Spleen (tissue), 11 donors: ENCODE measurements around the gene CGRRF1. TPM values are rescaled to one million over a fixed set of nuclear protein-coding genes. Genes with fewer than 3 reads are reported as not detected.

Experiments used
- DNase-seq: peaks from one replicate; pipeline ENCODE4 v3.0.0-alpha.2; 2020
- H3K27ac ChIP-seq, 8 donors: fragments of 200-600 bp; sonication (generic) in 7 of 8; 1 replicate in 4 of 8; 2 replicates in 4 of 8; pipeline versions ENCODE4 v1.5.0 to v1.8.0; 2016 to 2021; ENCODE audit warnings: inconsistent platforms in 4 of 8, mild to moderate bottlenecking in 4 of 8, moderate library complexity in 1 of 8
- H3K27me3 ChIP-seq, 7 donors: fragments of 200-600 bp; sonication (generic) in 6 of 7; replicated peaks in 1 of 7; 1 replicate in 4 of 7; 2 replicates in 3 of 7; pipeline versions ENCODE4 v1.5.0 to v1.8.0; 2016 to 2021; ENCODE audit warnings: inconsistent platforms in 3 of 7, mild to moderate bottlenecking in 1 of 7
- H3K36me3 ChIP-seq, 6 donors: fragments of 200-600 bp; sonication (generic) in 5 of 6; 1 replicate in 4 of 6; 2 replicates in 2 of 6; pipeline versions ENCODE4 v1.5.0 to v1.8.0; 2016 to 2021; ENCODE audit warnings: inconsistent platforms in 2 of 6
- H3K4me1 ChIP-seq, 6 donors: fragments of 200-600 bp; sonication (generic) in 5 of 6; 1 replicate in 3 of 6; 2 replicates in 3 of 6; pipeline versions ENCODE4 v1.5.0 to v1.8.0; 2016 to 2021; ENCODE audit warnings: inconsistent platforms in 3 of 6
- H3K4me3 ChIP-seq, 8 donors: fragments of 200-600 bp; sonication (generic) in 7 of 8; 1 replicate in 4 of 8; 2 replicates in 4 of 8; pipeline versions ENCODE4 v1.5.0 to v1.8.0; 2016 to 2021; ENCODE audit warnings: inconsistent platforms in 4 of 8, mild to moderate bottlenecking in 4 of 8, moderate library complexity in 2 of 8
- H3K9me3 ChIP-seq, 8 donors: fragments of 200-600 bp; sonication (generic) in 7 of 8; 1 replicate in 4 of 8; 2 replicates in 4 of 8; pipeline versions ENCODE4 v1.5.0 to v1.8.0; 2016 to 2021; ENCODE audit warnings: inconsistent platforms in 4 of 8
- POLR2A ChIP-seq, 3 donors: fragments of 450-650 bp; IDR thresholded peaks; one replicate each; pipeline ENCODE4 v1.5.1; 2017; ENCODE audit warnings: antibody characterized with exemption in 3 of 3, mild to moderate bottlenecking in 1 of 3
- POLR2AphosphoS5 ChIP-seq, 3 donors: sonication (generic); formaldehyde crosslinking; IDR thresholded peaks; one replicate each; pipeline ENCODE4 v1.5.1; 2017; ENCODE audit warnings: antibody characterized with exemption in 3 of 3
- WGBS, 5 donors: extraction: QIAGEN DNeasy Blood & Tissue Kit in 3 of 5; methylation state at CpG; one replicate each; pipeline versions ENCODE4 v1.1.5 to v1.1.7; 2013 to 2018; 5-methylcytosine and 5-hydroxymethylcytosine counted together
- intact Hi-C: fragments of 100-400 bp; cut with DNase I; formaldehyde crosslinking; loops from one replicate; pipeline ENCODE4 v1.15.0; 2023; ENCODE audit warnings: low total_unique reads
- polyA plus RNA-seq, 3 donors: library from polyadenylated mRNA; stranded (reverse); fragments of 200-250 nt; gene quantifications; one replicate each; pipeline ENCODE4 v1.2.1, GENCODE V29; 2013
- total RNA-seq, 7 donors: library from RNA; depleted of rRNA in 3 of 7; stranded (reverse); fragments of >200 nt in 3 of 7; fragmentation: NEBNext Ultra II Directional in 4 of 7; extraction: Animal tissue kit (Norgen Biotek cat#: 25700) in 4 of 7; gene quantifications; one replicate each; pipeline versions ENCODE4 v1.1.0 to v1.2.1, GENCODE V29; 2016 to 2021
- TF ChIP-seq, protein P1 (sequence below), 11 experiments: fragments of 200-600 bp in 7 of 11; fragments of 450-650 bp in 4 of 11; sonication (generic) in 4 of 11; IDR thresholded peaks in 8 of 11; conservative IDR thresholded peaks in 3 of 11; 1 replicate in 7 of 11; 2 replicates in 4 of 11; pipeline versions ENCODE4 v1.4.0 to v1.8.0; 2016 to 2021; ENCODE audit warnings: antibody characterized with exemption in 11 of 11, inconsistent platforms in 4 of 11, mild to moderate bottlenecking in 1 of 11
- donor health status: healthy with polysubstance abuse.
- donor health status: DM: no; HTN: no; CAD: no; lungs with moderate emphysema.
- donor health status: DM: no; HTN: no; CAD: no.
- donor health status: Bipolar disorder and iron deficiency.
- donor health status: healthy.
- donor health status: DM: no; HTN: no; CAD: no.
- donor health status: DM: yes; HTN: yes; CAD: no.

The CGRRF1 gene
- total and polyA plus RNA-seq, 10 donors, result 11.3 to 19.8 (median 17.3) TPM

GRCh38 chr14:54567224-54567638, 57.5 kb downstream of the CGRRF1 start:
- intact Hi-C loops, result loop anchor here (5.0 kb wide), 1 partner anchor 125 kb away; no protein-coding TSS in a partner anchor
- Histone ChIP-seq H3K36me3 (peaks cover 0 to 7% (median 0%) of the 10 kb centered on the region in 6 donors), H3K4me3 (peak overlapping the region; percentile 56 to 77 (median 67)), H3K27ac (peak overlapping the region; percentile 83 to 95 (median 94)), H3K27me3 (peaks cover 0 to 50% (median 0%) of the 10 kb centered on the region in 7 donors), H3K9me3 (peaks cover 0 to 4% (median 2%) of the 10 kb centered on the region in 8 donors), H3K4me1 (peaks cover 14 to 67% (median 49%) of the 10 kb centered on the region in 6 donors)
- no peak for DNase-seq
- 0 to 1% (median 0%) methylated on average over 13 to 31 of the region's 31 CpGs for WGBS, 5 donors
- TF ChIP-seq POLR2A (IDR thresholded peaks at IDR 0.05), result no peak
- TF ChIP-seq, protein P1, sequence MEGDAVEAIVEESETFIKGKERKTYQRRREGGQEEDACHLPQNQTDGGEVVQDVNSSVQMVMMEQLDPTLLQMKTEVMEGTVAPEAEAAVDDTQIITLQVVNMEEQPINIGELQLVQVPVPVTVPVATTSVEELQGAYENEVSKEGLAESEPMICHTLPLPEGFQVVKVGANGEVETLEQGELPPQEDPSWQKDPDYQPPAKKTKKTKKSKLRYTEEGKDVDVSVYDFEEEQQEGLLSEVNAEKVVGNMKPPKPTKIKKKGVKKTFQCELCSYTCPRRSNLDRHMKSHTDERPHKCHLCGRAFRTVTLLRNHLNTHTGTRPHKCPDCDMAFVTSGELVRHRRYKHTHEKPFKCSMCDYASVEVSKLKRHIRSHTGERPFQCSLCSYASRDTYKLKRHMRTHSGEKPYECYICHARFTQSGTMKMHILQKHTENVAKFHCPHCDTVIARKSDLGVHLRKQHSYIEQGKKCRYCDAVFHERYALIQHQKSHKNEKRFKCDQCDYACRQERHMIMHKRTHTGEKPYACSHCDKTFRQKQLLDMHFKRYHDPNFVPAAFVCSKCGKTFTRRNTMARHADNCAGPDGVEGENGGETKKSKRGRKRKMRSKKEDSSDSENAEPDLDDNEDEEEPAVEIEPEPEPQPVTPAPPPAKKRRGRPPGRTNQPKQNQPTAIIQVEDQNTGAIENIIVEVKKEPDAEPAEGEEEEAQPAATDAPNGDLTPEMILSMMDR (IDR thresholded peaks at IDR 0.05 in 8 of 11, conservative IDR thresholded peaks at IDR 0.05 in 3 of 11), result peak in 1 of 11 experiments; percentile 0

DNA sequence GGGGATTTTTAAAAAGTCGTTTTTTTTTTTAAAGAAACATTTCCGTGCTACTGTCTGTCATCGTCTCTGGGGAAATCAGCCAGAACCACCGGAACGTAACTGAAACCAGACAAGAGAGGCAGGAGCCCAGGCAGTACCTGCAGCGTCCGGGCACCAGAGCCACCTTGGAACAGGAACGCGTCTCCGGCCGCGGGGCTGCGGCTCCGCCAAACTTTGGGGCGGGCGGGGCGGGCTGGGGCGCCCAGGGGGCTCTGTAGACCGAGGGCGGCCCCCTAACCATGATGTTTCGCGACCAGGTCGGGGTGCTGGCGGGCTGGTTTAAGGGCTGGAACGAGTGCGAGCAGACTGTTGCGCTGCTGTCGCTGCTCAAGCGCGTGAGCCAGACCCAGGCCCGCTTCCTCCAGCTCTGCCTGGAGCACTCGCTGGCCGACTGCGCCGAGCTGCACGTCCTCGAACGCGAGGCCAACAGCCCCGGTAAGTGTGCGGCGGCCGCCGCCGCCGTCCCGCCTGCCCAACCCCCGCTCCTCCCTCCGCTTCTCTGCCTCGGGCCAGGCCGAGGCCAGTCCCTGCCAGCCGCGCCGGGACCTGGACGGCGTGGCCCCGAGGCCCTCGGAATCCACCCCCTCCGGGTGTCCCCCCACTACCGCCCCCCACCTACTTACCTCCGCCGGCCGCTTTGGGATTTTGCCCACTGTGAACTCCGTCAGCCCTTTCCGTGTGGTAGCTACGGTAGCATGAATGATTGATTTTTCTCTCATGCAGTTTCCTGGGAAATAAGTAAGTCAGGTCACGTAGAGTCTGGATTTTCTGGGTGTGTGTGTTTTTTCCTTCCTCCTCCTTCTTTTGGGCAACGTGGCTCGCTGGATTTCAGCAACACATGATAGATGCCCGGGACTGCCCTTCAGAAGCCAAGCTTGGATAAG, 58.2 kb downstream of the CGRRF1 start:
- H3K27me3 ChIP-seq, result peaks cover 0 to 50% (median 0%) of the 10 kb centered on the region in 7 donors
- peaks cover 0 to 14% (median 0%) of the 10 kb centered on the region in 6 donors for H3K36me3 ChIP-seq
- H3K9me3 ChIP-seq, result peaks cover 0 to 11% (median 9%) of the 10 kb centered on the region in 8 donors
- TF ChIP-seq POLR2AphosphoS5 (IDR thresholded peaks at IDR 0.05) (peak in 2 of 3 donors; percentile 67 to 72), POLR2A (IDR thresholded peaks at IDR 0.05) (no peak)
- H3K4me3 ChIP-seq, result peak overlapping the region; percentile 56 to 77 (median 67)
- peak; percentile 92 for DNase-seq
- peak overlapping the region; percentile 83 to 95 (median 94) for H3K27ac ChIP-seq
- H3K4me1 ChIP-seq, result peaks cover 14 to 67% (median 49%) of the 10 kb centered on the region in 6 donors
- WGBS, 5 donors, result 1 to 2% (median 2%) methylated on average over 26 to 70 of the region's 70 CpGs
- intact Hi-C loops, result loop anchor here (5.0 kb wide), 1 partner anchor 124 kb away; no protein-coding TSS in a partner anchor

DNA sequence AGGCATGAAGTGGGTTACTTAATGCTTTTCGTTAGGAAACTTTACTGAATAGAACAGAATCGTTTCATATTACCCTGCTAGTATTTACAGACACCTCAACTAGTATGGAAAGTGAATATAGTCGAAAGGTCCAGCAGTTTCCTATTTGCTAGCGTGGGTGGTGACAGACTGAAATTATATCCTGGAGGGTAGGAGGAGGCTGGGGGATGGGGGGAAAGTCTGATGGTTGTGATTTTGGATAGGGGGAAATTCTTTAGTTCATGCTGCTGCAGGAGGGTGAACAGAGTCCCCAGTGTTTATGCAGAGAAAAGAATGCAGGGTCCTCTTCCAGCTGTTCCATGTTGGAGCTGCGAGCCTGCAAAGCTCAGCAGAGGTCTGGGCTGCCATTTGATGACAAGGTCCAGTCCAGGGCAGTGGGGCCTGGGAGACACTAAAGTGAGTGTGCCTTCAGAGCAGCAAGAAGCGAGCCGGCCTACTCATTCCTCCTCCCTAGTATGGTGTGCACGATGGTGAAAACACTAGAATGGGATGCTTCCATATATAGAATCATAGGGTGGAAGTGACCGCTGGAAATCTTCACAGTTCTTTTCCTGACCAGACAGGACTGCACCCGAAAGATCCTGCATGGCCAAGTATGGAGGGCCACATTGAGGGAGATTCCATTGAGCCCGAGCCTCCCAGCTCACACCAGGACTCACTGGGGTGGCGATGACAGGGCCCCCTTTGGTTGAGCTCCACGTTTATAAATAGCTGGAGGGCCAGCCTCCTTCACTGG, 59.3 kb downstream of the CGRRF1 start:
- peaks cover 14 to 65% (median 49%) of the 10 kb centered on the region in 6 donors for H3K4me1 ChIP-seq
- no peak for TF ChIP-seq POLR2A (IDR thresholded peaks at IDR 0.05)
- no peak for TF ChIP-seq POLR2AphosphoS5 (IDR thresholded peaks at IDR 0.05)
- TF ChIP-seq, protein P1 (IDR thresholded peaks at IDR 0.05 in 8 of 11, conservative IDR thresholded peaks at IDR 0.05 in 3 of 11), result no peak
- peaks cover 0 to 50% (median 0%) of the 10 kb centered on the region in 7 donors for H3K27me3 ChIP-seq
- peaks cover 0 to 19% (median 15%) of the 10 kb centered on the region in 8 donors for H3K9me3 ChIP-seq
- peak overlapping the region in 6 of 8 donors; percentile 4 to 77 (median 67) for H3K4me3 ChIP-seq
- H3K36me3 ChIP-seq, result peaks cover 0 to 22% (median 0%) of the 10 kb centered on the region in 6 donors
- peak overlapping the region in 2 of 8 donors; percentile 22 to 95 for H3K27ac ChIP-seq
- WGBS, 5 donors, result 56 to 75% (median 65%) methylated on average over 13 of the region's 13 CpGs
- intact Hi-C loops, result loop anchor here (5.0 kb wide), 1 partner anchor 123 kb away; no protein-coding TSS in a partner anchor
- DNase-seq, result no peak

- Histone ChIP-seq H3K4me1 (peaks cover 7 to 55% (median 38%) of the 10 kb centered on the region in 6 donors), H3K36me3 (peaks cover 0 to 22% (median 0%) of the 10 kb centered on the region in 6 donors), H3K27me3 (peaks cover 0 to 45% (median 0%) of the 10 kb centered on the region in 7 donors), H3K27ac (no peak overlapping the region), H3K4me3 (no peak overlapping the region), H3K9me3 (peaks cover 0 to 19% (median 15%) of the 10 kb centered on the region in 8 donors)
- no peak for TF ChIP-seq POLR2A (IDR thresholded peaks at IDR 0.05)
- TF ChIP-seq, protein P1 (IDR thresholded peaks at IDR 0.05 in 8 of 11, conservative IDR thresholded peaks at IDR 0.05 in 3 of 11), result no peak
- no peak for TF ChIP-seq POLR2AphosphoS5 (IDR thresholded peaks at IDR 0.05)
- WGBS, 5 donors, result 72 to 84% (median 78%) methylated on average over 5 of the region's 5 CpGs
- intact Hi-C loops, result loop anchor here (10.0 kb wide), 1 partner anchor 75 kb away; no protein-coding TSS in a partner anchor
- no peak for DNase-seq
Measured at GRCh38 chr14:54570047-54570446, 60.3 kb downstream of the CGRRF1 start.
